IMR-90 (cell line): ENCODE measurements around the gene ZDHHC4. TPM values are rescaled to one million over a fixed set of nuclear protein-coding genes. Genes with fewer than 3 reads are reported as not detected.
"Not testable (repeated sequence)": the region's sequence is repeated elsewhere in the genome, so short reads cannot be mapped to it uniquely, and the experiment has no call there.

Experiments
- ATAC-seq: fragments of 200-7000 bp; cut with Tn5 transposase; 2 replicates; pipeline ENCODE4 v1.9.1; 2020; ENCODE audit warnings: low read depth, mild to moderate bottlenecking, moderate library complexity
- BruUV-seq: library from RNA; stranded (reverse); fragments of 400-500 nt; replicated peaks from 2 replicates; lab custom pipeline; 2021; lab: Mats Ljungman, UMichigan
- CTCF ChIA-PET: fragments of 300-600 bp; formaldehyde crosslinking; extraction: SDS; loops from one replicate; lab custom pipeline; 2021; ENCODE audit warnings: antibody characterized with exemption; lab: Yijun Ruan, JAX
- POLR2A ChIA-PET: fragments of 300-600 bp; sonication (Branson Sonifier 250); formaldehyde crosslinking; loops from one replicate; lab custom pipeline; 2022; ENCODE audit warnings: antibody characterized with exemption; ENCODE audit not compliant: unreplicated experiment; lab: Charles Lee
- DNase-seq: peaks from one replicate; pipeline ENCODE4 v3.0.0; 2013
- H2AFZ ChIP-seq: replicated peaks from 2 replicates; pipeline ENCODE3; 2013; ENCODE audit warnings: low read length, mild to moderate bottlenecking; ENCODE audit not compliant: poor library complexity
- H2AK5ac ChIP-seq: 2 replicates; pipeline ENCODE4 v1.6.1; 2013; ENCODE audit warnings: low read depth, low read length, inconsistent platforms
- H2AK9ac ChIP-seq: replicated peaks from 2 replicates; pipeline ENCODE3; 2013; ENCODE audit warnings: mild to moderate bottlenecking, low read depth, low read length, moderate library complexity; ENCODE audit not compliant: poor library complexity
- H2BK120ac ChIP-seq: 2 replicates; pipeline ENCODE4 v1.6.1; 2013; ENCODE audit warnings: low read depth, low read length, inconsistent platforms
- H2BK15ac ChIP-seq: 3 replicates; pipeline ENCODE4 v1.6.1; 2013; ENCODE audit warnings: low read depth, low read length, inconsistent platforms
- H2BK20ac ChIP-seq: 2 replicates; pipeline ENCODE4 v1.6.1; 2013; ENCODE audit warnings: low read depth, mild to moderate bottlenecking, inconsistent platforms, low read length, moderate library complexity
- H2BK5ac ChIP-seq: 2 replicates; pipeline ENCODE4 v1.6.1; 2013; ENCODE audit warnings: mild to moderate bottlenecking, low read depth, low read length, inconsistent platforms; ENCODE audit not compliant: poor library complexity, severe bottlenecking
- H3K14ac ChIP-seq: replicated peaks from 2 replicates; pipeline ENCODE4 v1.6.1; 2013; ENCODE audit warnings: low read depth, low read length, inconsistent platforms
- H3K18ac ChIP-seq: 2 replicates; pipeline ENCODE4 v1.6.1; 2013; ENCODE audit warnings: low read depth, low read length, control low read depth
- H3K23ac ChIP-seq: 2 replicates; pipeline ENCODE4 v1.6.1; 2013; ENCODE audit warnings: low read depth, low read length, inconsistent platforms
- H3K27ac ChIP-seq: 2 replicates; pipeline ENCODE4 v1.5.1; 2013; ENCODE audit warnings: mild to moderate bottlenecking, control low read depth, low read length; ENCODE audit not compliant: insufficient read depth
- H3K27me3 ChIP-seq: 2 replicates; pipeline ENCODE4 v1.6.1; 2013; ENCODE audit warnings: low read length; ENCODE audit not compliant: control insufficient read depth, insufficient read depth
- H3K36me3 ChIP-seq: 2 replicates; pipeline ENCODE4 v1.6.1; 2013; ENCODE audit warnings: low read length, mixed read lengths; ENCODE audit not compliant: control insufficient read depth, insufficient read depth
- H3K4ac ChIP-seq: 2 replicates; pipeline ENCODE4 v1.6.1; 2013; ENCODE audit warnings: low read depth, low read length, inconsistent platforms
- H3K4me1 ChIP-seq: 2 replicates; pipeline ENCODE4 v1.6.1; 2013; ENCODE audit warnings: low read length, mixed read lengths; ENCODE audit not compliant: control insufficient read depth, insufficient read depth
- H3K4me2 ChIP-seq: 2 replicates; pipeline ENCODE4 v1.6.1; 2013; ENCODE audit warnings: low read depth, mild to moderate bottlenecking, control low read depth, low read length, moderate library complexity
- H3K4me3 ChIP-seq: 2 replicates; pipeline ENCODE4 v1.5.1; 2013; ENCODE audit warnings: low read depth, mild to moderate bottlenecking, control low read depth, low read length, moderate library complexity; ENCODE audit not compliant: insufficient read depth
- H3K56ac ChIP-seq: 2 replicates; pipeline ENCODE4 v1.6.1; 2013; ENCODE audit warnings: low read length, inconsistent platforms; ENCODE audit not compliant: insufficient read depth; ENCODE audit errors: extremely low read depth
- H3K79me1 ChIP-seq, 2 experiments: 2 replicates each; pipeline ENCODE4 v1.6.1; 2013; ENCODE audit warnings: low read length in 2 of 2, inconsistent platforms in 1 of 2, low read depth in 1 of 2
- H3K9ac ChIP-seq: 2 replicates; pipeline ENCODE4 v1.6.1; 2013; ENCODE audit warnings: low read depth, low read length, control low read depth
- H3K9me1 ChIP-seq: 2 replicates; pipeline ENCODE4 v1.6.1; 2013; ENCODE audit warnings: low read length, inconsistent platforms; ENCODE audit not compliant: insufficient read depth
- H3K9me3 ChIP-seq: 2 replicates; pipeline ENCODE4 v1.6.1; 2013; ENCODE audit warnings: low read length; ENCODE audit not compliant: control insufficient read depth, insufficient read depth
- H4K20me1 ChIP-seq: 2 replicates; pipeline ENCODE4 v1.6.1; 2013; ENCODE audit warnings: low read length, inconsistent platforms; ENCODE audit not compliant: insufficient read depth
- H4K5ac ChIP-seq: 2 replicates; pipeline ENCODE4 v1.6.1; 2013; ENCODE audit warnings: mild to moderate bottlenecking, low read depth, low read length, control low read depth
- H4K8ac ChIP-seq, 2 experiments: 2 replicates each; pipeline ENCODE4 v1.6.1; 2013; ENCODE audit warnings: low read depth in 2 of 2, low read length in 2 of 2, control low read depth in 1 of 2, inconsistent platforms in 1 of 2
- H4K91ac ChIP-seq: 2 replicates; pipeline ENCODE4 v1.6.1; 2013; ENCODE audit warnings: low read depth, low read length, inconsistent platforms; ENCODE audit not compliant: insufficient read depth
- WGBS, 2 experiments: methylation state at CpG; one replicate each; pipeline versions ENCODE4 v1.1.5 to v1.1.7; 2013; ENCODE audit warnings: missing lambda C conversion rate in 2 of 2; ENCODE audit not compliant: insufficient read length in 1 of 2; ENCODE audit errors: extremely low coverage in 2 of 2; 5-methylcytosine and 5-hydroxymethylcytosine counted together
- dilution Hi-C: fragments of 300-500 bp; cut with HindIII; formaldehyde crosslinking; loops from one replicate; pipeline ENCODE4 v1.14.3; 2018; ENCODE audit warnings: low sequenced_read_pairs; ENCODE audit not compliant: unreplicated experiment
- in situ Hi-C: fragments of 300-500 bp; cut with MboI; formaldehyde crosslinking; loops from 3 replicates; pipeline ENCODE4 v1.14.3; 2019; ENCODE audit warnings: low sequenced_read_pairs, inconsistent platforms, mixed read lengths
- intact Hi-C: fragments of 100-400 bp; cut with micrococcal nuclease; formaldehyde crosslinking; loops from 2 replicates; pipeline ENCODE4 v1.10.0; 2022
- polyA plus RNA-seq, 3 experiments: library from polyadenylated mRNA; depleted of rRNA; stranded (reverse); fragments of >200 nt; gene quantifications; 2 replicates each; pipeline ENCODE4 v1.2.3, GENCODE V29; 2012; ENCODE audit warnings: low replicate concordance in 1 of 3
- total RNA-seq: library from RNA; depleted of rRNA; stranded (reverse); fragments of >200 nt; gene quantifications from 2 replicates; pipeline ENCODE4 v1.2.3, GENCODE V29; 2012

The ZDHHC4 gene
- total and polyA plus RNA-seq, 2 of the 4 experiments (the other 2 are of a cell fraction) = 43.9 to 58.3 TPM

GRCh38 chr7:6585746-6586432, 8.6 kb downstream of the ZDHHC4 start:
- intact Hi-C loops, BruUV-seq, H3K4me1 ChIP-seq, H3K18ac ChIP-seq, H3K9ac ChIP-seq, H3K23ac ChIP-seq, H3K14ac ChIP-seq, H4K91ac ChIP-seq, H4K5ac ChIP-seq, H3K56ac ChIP-seq, H3K27me3 ChIP-seq, H4K8ac ChIP-seq, ATAC-seq, H2BK15ac ChIP-seq, H2AK5ac ChIP-seq, CTCF ChIA-PET, H2BK5ac ChIP-seq, H2AK9ac ChIP-seq, dilution Hi-C loops, H2AFZ ChIP-seq, DNase-seq, H4K20me1 ChIP-seq, H2BK20ac ChIP-seq, H3K4me2 ChIP-seq, in situ Hi-C loops, H3K4ac ChIP-seq, POLR2A ChIA-PET, H3K9me3 ChIP-seq, H3K4me3 ChIP-seq, H3K9me1 ChIP-seq, H2BK120ac ChIP-seq, H3K27ac ChIP-seq, H3K79me1 ChIP-seq: not testable (repeated sequence)
- H3K36me3 ChIP-seq = peaks cover 33% of the 10 kb centered on the region
- WGBS, 2 experiments = no CpG with 5 or more reads among the region's 8 CpGs
